Skin of body (tissue), 2 donors: ENCODE results near the gene SH3PXD2A. TPM values are rescaled to one million over a fixed set of nuclear protein-coding genes. Genes with fewer than 3 reads are reported as not detected.
"Not testable (repeated sequence)": the region's sequence is repeated elsewhere in the genome, so short reads cannot be mapped to it uniquely, and the experiment has no call there.

Experiments used
- DNase-seq: peaks from one replicate; lab custom pipeline; 2025; lab: John Stamatoyannopoulos, UW
- total RNA-seq: library from RNA; depleted of rRNA; stranded (reverse); fragments of >200 nt; gene quantifications from one replicate; pipeline ENCODE4 v1.2.3, GENCODE V29; 2014

Gene SH3PXD2A
- total RNA-seq, 1 donor from 2014 or later: 52.0 TPM

DNA sequence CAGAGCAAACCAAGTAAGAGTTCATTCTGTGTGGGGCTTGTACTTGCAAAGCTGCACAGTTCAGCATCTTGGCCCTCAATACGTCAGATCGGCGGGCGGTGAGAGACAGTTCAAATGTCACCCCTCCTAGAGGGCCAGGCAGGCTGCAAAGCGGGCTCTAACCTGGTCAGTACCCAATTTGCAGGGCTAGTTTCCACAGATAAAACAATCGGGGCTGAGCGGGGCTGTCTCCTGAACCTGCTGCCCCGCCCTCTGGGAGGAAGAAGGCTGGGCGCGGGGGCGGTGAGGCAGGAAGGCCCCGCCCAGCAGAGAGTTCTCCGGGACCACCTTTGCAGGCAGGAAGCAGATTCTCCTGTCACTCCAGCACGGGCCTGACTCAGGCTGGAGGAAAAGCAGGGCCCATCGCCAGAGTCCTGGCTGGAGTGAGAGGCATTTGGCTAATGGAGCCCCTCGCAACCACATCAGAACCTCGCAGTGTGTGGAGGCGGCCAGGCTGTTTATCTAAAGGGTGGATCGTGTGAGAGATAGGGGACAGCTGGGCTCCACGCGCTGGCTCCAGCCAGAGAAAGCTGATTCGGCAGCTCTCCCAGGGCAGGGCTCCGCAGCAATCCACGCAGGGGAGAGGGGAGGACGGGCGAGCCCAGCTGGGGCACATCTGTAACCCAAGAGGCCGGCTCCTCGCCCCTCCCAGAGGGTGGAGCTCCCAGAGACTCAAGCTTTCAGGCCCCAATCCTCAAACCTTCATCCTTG is 83.1 kb downstream of the SH3PXD2A start:
- peak; percentile 86 for DNase-seq

DNA sequence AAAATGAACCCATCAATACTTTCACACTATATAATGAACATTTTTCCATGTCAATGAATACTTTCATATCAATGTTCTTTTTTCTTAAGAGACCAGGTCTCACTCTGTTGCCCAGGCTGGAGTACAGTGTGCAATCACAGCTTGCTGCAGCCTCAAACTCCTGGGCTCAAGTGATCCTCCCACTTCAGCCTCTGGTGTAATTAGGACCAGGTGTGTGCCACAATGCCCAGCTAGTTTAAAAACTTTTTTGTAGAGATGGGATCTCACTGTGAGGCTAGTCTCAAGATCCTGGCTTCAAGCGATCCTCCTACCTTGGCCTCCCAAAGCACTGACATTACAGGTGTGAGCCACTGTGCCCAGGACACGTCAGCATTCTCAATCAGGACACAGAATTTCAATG is 85.2 kb downstream of the SH3PXD2A start:
- no peak for DNase-seq

DNA sequence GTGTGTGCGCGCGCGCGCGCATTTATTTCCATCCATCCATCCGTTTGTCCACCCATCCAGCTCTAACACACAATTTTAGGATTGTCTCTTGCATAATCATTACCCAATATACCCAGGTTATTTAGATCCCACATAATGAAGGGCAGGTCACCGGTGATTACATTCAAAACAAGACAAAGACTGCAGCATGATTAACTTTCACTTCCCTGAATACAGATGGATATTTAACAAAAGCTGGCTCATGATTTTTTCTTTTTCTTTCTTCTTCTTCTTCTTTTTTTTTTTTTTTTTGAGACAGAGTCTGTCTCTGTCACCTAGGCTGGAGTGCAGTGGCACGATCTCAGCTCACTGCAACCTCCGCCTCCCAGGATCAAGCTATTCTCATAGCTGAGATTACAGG is 86.2 kb downstream of the SH3PXD2A start:
- no peak for DNase-seq

DNA sequence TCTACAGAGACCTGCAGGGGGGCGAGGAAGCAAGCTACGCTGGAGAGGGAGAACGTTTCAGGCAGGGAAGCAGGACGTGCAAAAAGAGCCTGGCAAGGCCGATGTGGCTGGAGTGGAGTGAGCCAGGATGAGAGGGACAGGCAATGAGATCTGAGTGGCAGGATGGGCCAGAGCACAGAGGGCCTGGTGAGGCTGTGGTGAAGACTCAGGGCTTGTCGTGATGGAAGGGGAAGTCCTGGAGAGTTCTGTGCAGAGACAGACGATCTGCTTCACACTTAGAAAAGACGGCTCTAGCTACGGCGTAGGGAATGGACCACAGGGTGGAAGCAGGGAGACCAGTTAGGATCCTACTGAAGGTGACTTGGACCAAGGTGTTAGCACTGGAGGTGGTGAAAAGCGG is 87.0 kb downstream of the SH3PXD2A start:
- no peak for DNase-seq

DNA sequence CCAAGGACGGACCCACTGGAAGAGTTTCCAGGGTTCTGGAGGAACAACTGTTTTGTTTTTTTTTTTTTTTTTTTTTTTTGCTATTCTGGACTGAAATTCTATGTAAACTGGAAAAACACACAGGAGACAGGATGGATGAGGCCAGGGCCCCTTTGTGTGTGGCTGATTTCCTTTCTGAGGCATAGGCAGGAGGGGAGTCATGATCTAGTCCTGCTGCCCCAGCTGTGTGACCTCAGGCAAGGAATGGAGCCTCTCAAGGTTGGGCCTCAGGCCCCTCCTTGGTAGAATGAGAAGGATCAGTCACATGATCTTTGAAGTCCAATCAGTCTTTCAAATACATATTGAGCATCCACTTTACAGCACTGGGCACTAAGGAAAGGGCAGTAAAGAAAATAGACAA is 87.6 kb downstream of the SH3PXD2A start:
- DNase-seq: no peak

DNA sequence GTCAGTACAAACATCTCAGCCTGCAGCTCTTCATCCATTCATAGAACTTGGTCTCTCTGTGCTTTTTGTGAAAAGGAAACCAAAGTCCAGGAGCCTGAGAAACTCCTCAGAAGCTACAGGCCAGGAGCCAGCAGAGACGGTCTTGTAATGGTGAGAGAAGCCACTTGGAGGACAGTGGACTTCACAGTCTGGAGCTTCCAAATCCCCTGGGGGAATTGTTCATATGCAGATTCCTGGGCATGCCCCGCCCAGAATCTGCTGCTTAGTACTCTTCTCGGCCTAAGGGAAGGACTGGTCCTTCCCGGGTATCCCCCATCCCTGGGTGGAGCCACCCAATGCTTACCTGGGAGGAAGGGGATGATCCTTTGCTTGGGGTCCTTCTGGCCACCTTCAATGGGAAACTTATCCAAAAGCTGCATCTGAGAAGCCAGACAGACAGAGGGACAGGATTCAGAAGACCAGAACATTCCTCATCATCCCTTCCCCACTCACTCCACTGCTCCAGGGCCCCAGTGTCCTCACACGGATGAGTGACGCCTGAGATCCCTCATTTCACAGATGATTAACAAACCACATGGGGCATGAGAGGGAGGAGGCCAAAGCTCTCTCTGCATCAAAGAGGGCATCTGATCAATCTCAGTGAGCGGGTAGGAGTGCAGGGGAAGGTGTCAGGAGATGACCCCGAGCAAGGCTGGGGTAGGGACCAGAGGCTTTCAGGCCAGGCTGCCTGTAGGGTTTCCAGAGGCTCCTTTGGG is 88.4 kb downstream of the SH3PXD2A start:
- no peak for DNase-seq

DNA sequence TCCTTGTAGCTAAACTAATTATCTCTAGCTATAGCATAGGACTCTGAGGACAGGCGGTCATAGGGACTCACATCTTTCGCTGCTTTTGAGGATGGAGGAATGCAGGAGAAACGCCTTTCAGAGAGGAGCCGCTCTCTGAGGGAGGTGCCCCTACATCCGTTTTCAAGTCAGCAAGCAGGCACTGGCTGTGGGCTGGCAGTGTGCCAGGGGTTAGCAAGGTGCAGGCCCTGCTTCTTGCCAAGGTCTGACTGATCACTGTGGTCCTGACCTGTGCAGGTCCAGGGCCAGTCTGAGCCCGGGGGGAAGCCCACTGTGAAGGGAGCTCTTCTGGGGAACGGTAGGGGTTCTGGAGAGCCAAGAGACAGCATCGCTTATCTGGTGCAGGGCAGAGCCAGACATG is 89.4 kb downstream of the SH3PXD2A start:
- no peak for DNase-seq

DNA sequence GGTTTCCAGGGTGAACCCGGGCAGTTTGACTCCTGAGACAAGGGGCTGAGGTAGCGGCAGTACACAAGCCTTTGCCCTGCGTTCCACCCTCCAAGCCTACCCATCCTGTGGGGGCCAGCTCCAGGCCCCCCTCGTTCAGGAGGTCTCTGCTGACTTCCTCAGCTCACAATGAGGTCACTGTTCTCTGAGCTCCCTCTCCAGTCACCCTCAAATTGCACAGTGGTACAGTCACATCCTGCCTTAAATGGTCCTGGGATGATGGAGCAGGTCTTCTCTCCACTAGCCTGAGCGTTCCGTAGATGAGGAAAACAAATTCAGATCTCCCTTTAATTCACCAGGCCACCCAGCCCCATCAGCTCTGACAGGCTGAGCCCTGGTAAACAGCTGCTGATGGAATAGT is 90.2 kb downstream of the SH3PXD2A start:
- no peak for DNase-seq

DNA sequence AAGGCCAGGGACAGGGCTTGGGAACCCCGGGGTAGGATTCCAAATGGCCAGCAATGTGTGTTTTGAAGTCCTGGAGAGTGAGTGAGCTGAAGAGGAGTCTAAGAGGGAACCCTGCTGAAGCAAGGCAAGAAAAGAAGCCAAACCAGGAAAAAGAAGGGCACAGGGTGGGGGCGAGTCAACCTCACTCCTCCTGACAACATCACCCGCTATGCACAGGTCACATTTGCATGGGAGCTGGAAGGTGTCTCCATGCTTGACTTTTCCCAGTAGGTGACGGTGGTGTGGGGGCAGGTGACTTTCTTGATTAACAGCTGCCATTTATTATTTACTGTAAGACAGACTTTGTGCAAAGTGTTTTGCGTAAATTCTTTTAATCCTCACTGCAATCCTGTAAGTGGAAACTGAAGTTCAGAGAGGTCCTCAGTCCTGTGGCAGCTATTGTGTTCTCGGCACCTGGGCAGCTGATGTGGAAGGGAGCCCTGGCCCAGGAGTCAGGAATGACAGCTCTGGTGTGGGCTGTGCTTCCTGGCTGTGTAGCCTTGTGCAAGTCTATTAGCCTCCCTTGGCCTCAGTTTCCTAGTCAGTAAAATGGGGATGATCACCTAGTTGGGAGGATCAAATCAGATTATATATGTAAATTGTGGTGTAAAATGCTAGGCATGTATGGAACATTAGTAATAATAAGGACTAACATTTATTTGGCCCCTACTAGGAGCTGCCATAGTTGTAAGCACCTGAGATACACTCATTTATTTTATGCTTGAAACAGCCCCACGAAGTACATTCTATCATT is 90.9 kb downstream of the SH3PXD2A start:
- no peak for DNase-seq

DNA sequence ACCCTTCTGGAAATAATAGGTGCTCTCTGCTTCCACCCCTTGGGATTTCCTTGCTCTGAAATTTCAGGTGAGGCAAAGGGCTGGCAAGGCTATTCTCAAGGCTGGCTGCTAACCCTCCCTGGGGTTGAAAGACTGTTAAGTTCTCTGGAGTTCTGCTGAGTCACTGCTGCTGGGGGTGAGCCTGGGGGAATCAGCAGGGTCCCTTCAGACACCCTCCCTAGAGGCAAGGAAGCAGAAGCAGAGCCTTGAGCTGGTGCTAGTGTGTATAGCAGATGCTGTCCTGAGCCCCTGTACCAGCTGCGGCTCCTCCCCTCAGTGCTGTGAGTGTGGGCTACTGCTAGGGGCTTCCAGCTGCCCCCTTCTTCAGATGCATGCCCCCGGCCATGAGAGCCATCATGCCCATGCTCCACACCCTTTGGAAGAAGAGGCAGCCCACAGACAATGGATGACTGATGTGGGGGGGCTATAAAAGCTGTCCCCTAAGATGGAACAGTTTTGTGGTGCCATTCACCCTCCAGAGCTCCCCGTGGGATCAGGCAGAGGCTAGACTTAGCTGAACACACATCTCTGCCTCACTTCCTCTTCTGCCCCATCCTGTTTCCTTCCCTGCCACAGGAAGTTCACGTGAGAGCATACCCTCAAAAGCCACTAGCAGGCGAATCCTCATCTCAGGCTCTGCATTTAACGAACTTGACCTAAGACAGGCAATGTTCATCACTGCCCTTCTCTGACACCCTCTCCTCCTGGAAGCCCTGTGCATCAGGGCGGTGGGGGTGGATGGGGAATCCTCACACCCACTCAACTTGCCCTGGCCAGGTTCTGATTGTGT is 91.8 kb downstream of the SH3PXD2A start:
- DNase-seq: no peak

DNA sequence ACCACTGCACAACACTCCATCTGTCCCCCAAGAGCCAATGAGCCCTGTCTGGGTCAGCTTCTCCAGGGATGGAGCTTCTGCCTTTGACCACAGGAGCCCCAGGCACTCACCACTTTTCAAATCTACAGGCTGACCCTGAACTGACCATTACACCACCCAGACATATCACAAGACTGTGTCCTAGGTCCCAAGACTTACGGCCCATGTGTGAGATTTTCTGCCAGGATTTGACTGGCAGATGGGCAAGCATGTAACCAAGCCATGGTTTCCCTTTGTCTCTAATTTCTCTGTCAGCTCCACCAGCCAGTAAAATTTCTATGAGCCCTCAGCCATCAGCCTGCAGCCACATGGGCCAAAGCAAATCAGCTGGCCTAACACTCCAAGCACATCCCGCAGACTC is 92.5 kb downstream of the SH3PXD2A start:
- no peak for DNase-seq

DNA sequence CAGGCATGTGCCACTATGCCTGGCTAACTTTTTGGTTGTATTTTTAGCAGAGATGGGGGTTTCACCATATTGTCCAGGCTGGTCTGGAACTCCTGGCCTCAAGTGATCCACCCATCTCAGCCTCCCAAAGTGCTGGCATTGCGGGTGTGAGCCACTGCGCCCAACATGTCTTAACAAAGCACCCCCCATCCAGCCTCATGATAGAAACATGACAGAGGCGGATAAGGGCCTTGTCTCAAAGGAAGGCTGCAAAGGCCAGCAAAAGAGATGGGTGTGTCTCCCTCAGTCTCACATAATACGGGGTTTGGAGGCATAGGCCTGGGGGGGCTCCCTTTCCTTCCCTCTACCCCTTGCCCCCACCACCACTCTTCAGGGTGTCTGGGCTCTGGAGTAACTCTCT is 93.2 kb downstream of the SH3PXD2A start:
- no peak for DNase-seq

DNA sequence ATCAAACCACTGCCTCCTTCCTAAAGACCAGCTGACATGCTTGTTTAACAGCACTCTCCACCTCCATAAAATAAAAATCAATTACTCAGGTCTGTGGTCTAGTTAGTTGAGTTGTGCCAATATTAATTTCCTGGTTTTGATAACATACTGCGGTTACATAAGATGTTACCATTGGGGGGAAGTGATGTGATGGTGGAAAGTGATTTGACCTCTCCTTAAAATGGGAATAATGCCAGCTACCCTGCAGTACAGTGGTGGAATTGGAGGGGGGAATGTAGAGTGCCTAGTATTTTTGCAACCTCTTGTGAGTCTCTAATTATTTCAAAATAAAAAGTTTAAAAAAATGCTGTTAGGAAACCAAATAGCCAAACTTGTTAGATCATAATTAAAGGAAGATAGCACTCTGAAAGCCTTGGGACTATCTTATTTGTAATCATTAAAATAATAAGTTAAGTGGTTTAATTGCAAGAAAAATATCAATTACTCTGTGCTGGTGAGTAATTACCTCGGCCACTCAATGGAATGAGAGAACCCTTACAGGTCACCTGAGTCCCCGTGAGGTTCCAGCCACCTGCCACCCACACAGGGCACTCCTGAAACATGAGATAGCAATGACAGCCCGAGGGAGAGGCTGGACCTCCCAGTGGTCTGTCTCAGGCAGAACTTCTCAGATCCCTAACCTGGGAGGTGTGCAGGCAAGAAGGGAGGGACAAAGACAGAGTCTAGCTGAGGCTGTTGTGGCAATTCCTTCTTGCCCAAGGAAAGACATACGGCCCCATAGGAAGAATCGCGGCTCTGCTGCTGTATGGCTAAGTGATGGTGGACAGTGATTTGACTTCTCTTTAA is 94.1 kb downstream of the SH3PXD2A start:
- DNase-seq: no peak

DNA sequence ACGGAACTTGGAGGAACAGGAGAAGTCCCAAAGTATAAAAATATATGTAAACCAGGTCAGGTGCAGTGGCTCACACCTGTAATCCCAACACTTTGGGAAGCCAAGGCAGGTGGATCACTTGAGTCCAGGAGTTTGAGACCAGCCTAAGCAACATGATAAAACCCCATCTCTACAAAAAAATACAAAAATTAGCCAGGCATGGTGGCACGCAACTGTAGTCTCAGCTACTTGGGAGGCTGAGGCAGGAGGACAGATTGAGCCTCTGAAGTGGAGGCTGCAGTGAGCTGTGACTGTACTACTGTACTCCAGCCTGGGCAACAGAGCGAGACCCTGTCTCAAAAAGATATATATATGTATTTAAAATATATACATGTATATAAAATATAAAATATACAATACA is 95.1 kb downstream of the SH3PXD2A start:
- DNase-seq: not testable (repeated sequence)

DNA sequence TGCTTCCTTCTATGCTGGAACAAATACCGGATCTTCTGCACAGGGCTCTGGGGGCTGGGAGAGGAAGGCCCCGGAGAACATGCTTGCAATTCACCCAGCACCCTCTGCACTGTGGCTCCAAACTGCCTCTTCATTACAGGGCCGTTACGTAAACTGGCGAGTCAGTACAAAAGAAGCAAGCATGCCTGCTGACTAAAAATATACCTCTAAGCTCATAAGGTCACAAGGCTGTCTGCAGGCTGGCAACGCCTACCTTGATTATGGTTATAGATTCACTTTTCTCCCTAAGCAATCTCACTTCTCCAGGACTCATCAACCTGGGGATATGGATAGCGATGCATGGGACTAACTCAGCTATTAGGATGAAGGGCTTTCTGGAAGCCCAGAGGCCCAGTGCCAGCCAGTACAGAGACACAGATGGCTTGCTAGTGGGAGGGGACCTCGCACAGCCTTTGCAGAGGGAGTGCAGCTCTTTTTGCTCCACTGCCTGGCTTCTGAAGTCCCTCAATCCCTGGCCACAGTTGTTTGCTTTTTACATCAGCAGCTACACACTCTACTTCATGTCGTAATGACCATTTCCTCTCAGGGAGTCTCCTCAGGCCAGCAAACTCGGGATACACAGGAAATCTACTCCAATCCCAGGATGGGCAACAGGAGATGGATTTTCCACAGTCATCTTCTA is 96.1 kb downstream of the SH3PXD2A start:
- peak; percentile 12 for DNase-seq

DNA sequence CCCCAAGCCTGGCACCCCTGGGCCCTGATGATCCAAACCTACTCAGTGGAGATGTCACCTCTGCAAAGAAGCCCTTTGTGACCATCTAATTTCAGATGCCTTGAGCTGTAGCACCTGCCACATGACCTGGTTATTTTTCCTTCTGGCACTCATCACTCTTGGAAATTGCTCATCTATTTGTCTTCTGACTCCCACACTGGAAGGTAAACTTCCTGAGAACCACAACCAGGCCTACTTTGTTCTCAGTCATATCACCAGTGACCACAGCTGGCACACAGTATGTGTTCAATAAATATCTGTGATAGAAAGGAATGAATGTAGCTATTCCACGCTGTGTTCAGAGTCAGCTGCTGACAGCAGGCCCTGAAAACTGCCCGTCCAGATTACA is 97.1 kb downstream of the SH3PXD2A start:
- no peak for DNase-seq

DNA sequence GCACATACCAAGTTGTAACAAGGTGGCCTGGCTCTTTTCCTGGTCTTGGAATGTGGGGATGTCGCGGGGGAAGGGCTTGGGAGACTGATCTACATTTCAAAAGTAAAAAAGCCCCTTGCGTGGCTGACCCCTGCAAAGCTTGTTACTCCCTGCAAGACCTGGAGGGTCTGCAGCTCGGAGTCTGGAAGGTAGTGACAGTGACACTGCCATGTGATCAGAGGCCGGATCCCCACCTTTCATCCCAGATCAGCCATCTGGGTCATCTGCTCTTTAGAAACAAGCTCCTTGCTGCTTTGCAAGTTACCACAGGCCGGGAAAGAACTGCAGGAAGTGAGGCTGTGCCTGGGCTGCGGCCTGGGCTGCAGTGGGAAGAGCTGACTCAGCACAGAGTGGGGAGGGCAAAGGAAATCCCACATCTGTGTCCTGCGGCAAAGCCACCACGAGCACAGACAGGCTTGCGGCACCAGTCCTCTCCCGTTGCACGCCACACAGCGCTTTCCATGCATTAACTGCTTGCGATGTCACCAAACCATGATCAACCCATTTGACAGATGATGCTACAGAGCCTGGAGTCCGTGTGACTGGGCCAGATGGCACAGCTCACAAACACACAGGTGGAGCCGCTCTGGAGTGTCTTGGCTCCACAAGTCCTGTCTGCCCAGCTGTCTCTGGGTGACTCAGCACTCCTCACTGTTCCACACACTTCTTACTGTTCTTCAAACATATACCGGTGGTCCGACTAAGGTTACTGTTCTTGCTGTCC is 97.7 kb downstream of the SH3PXD2A start:
- DNase-seq: peak; percentile 79

DNA sequence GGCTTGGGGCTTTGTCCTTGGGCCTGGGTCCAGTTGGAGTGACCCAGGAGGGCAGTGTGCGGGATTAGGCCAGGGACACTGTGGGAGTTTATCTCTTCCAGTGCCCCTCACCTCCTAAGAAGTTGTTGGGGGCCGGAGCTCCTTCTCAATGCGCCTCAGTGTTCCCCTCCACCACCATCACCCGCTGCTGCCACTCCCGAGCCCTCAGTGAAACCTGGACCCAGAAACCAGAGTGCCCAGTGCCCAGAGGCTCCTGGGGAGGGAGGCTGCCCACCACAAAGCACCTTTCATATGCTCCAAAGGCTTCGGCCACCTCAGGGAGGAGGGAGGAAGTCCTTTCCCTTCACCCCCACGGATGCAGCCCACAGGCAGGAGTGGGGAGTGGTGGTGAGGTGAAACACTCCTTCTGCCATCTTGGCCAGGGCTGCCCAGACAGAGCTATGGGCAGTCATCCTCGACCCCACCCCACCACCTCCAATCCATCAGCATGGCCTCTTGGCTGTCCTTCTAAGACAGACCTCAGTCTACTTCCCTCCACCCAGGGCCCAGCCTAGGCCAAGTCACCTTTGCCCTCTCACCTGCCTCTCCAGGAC is 99.0 kb downstream of the SH3PXD2A start:
- DNase-seq: no peak
